GM21528 (cell line): ENCODE data around the gene EFNA5.

Experiments used
- ATAC-seq: cut with Tn5 transposase; IDR thresholded peaks from one replicate; pipeline ENCODE4 v1.9.1; 2021; ENCODE audit warnings: mild to moderate bottlenecking, moderate library complexity; ENCODE audit not compliant: unreplicated experiment, low FRiP score

Gene EFNA5

GRCh38 chr5:107673368-107674136 lies 2.8 kb upstream of the EFNA5 start:
- ATAC-seq: peak; percentile 75

- ATAC-seq: peak; percentile 5
These were observed 2.3 kb upstream of the EFNA5 start for GRCh38 chr5:107673039-107673367.

GRCh38 chr5:107672211-107673038 lies 1.7 kb upstream of the EFNA5 start:
- ATAC-seq: no peak

- peak; percentile 1 for ATAC-seq
These were observed 1.0 kb upstream of the EFNA5 start for GRCh38 chr5:107671742-107672210.

- no peak for ATAC-seq
These were observed 428 bp downstream of the EFNA5 start for GRCh38 chr5:107670087-107670931.

- no peak for ATAC-seq
These were observed 1.4 kb downstream of the EFNA5 start for GRCh38 chr5:107669096-107670031.

- ATAC-seq: no peak
These were observed 2.3 kb downstream of the EFNA5 start for GRCh38 chr5:107668154-107669095.

GRCh38 chr5:107666051-107666655 lies 4.6 kb downstream of the EFNA5 start:
- no peak for ATAC-seq

GRCh38 chr5:107665036-107665570 lies 5.6 kb downstream of the EFNA5 start:
- no peak for ATAC-seq

GRCh38 chr5:107663697-107664096 lies 7.0 kb downstream of the EFNA5 start:
- no peak for ATAC-seq

- ATAC-seq: no peak
These were observed 9.1 kb downstream of the EFNA5 start for GRCh38 chr5:107661650-107662044.

- ATAC-seq: no peak
These were observed 9.6 kb downstream of the EFNA5 start for GRCh38 chr5:107661038-107661649.

GRCh38 chr5:107658528-107658927 lies 12.2 kb downstream of the EFNA5 start:
- no peak for ATAC-seq

- ATAC-seq: no peak
These were observed 14.9 kb downstream of the EFNA5 start for GRCh38 chr5:107655831-107656230.

- ATAC-seq: no peak
These were observed 15.9 kb downstream of the EFNA5 start for GRCh38 chr5:107654827-107655226.

- ATAC-seq: no peak
These were observed 17.1 kb downstream of the EFNA5 start for GRCh38 chr5:107653685-107654084.

GRCh38 chr5:107652839-107653607 lies 17.7 kb downstream of the EFNA5 start:
- ATAC-seq: no peak
